ENCODE results near the gene SMPD3.
A peak's percentile ranks its signal among the peaks of the same experiment; 100 is the strongest.

The SMPD3 gene

DNA sequence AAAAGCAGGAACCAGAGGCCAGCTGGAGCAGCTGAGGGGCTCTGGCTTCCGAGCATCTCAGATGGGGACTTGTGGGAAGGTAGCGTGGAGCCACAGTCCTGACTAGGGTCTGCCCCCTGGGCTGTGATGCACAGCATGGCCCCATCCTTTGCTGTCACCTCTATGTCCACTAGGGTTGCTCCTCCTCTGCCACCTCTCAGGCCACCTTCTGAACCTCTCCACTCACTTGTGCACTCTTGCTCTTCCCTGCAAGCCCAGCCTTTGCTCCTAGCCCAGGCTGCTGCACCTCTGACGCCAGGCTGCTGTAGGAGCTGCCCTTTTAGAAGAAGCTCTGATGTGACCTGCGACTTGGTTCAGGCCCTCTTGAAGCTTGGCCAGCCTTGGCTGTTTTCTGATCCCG is 24.3 kb upstream of the SMPD3 start:
- no peak for DNase-seq (ENCODE audit: low read depth in 2 of 2)

DNA sequence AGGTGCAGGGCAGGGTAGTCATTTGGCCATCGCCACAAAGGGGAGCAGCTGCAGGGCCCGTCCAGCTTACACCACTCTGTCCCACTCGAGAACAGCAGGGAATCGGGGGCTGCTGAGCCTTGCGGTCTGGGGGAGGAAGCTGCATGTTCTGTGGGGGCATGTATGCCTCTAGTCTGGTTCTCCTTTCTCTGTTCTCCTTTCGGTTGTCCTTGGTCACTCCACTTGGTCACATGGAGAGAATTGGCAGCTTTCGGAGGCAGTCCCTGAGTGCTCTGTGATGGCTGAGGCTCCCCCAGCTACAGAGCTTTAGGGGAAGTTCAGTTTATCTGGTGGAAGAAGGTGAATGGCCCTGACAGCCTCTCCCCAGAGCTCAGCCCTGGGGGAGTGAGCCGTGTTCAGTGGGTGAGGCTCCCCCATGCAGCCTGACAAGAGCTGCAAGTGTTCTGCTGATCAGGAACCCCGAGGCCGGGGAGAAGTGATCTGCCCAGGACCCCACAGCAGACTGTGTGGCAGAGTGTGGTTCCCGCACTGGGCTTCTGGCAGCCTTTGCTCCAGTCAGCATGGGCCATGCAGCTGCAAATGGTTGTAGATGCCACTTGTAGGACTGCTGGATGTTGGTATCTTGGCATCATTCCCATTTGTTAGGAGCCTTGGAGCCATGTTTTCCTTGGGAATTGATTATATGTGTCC is 22.3 kb upstream of the SMPD3 start:
- no peak for DNase-seq (ENCODE audit: low read depth in 2 of 2)

DNA sequence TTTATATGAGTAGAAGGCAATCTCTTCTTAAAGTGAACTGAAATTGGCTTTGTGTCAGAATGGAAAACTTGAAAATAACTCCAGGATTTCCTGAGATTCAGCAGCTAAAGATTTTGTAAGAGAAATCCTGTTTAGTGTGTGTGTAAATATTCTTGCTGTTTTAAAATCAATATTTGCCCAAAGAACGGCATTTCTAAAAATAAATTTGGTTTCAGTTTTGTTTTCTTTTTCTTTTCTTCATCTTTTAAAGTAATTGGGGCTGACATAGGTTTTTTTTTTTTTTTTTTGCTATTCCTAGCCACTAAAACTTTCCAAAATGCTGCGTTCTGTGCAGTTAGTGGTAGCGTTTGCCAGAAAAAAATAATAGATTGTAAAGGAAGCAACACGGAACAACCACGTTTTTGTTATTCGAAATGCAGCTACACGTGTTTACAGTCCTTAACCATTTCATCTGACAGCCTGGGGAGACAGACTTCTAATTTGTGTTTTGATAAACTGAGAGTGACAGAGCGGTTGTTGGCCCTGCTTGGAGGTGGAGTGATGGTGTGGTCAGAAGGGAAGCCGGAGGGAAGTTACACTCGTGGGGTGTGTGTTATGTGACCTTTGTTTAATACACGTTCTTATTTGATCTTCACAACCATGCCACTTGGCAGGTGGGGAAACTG is 21.6 kb upstream of the SMPD3 start:
- no peak for DNase-seq (ENCODE audit: low read depth in 2 of 2)

DNA sequence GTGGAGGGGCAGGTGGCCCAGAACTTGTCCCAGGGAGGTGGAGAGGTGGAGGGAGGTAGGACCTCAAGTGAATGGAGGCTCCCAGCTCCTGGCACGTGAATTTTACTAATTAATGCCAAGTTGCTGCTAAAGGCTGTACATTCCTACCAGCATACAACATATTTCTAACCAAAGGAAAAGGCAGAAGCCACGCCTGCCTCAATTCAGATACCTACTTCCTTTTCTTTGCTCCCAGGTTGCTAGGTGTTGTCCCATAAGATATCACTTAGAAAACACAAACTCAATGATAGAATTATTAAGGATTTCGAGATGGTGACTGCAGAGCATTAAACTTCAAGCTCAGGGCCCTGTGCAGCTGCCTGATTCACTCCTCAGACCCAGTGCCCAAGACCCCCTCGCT is 20.5 kb upstream of the SMPD3 start:
- DNase-seq (ENCODE audit: low read depth in 2 of 2) = no peak

DNA sequence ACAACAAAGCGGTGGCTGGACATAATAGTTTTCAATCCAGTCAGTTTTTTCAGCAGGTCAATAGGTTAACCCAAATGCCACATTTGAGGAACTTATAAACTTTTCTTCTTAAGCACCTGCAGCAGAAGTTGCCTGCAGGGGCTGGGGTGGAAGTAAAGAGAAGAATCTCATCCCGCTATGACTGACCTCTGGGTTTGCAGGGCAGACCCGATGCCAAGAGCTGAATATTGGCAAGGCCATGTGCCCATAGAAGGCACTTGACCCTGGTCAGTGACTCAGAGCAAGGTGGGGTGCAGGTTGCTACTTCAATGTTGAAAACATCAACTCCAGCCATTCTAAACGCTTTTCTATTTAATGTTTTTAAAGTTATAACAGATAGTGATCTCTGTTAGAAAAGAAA is 17.9 kb upstream of the SMPD3 start:
- no peak for DNase-seq (ENCODE audit: low read depth in 2 of 2)

DNA sequence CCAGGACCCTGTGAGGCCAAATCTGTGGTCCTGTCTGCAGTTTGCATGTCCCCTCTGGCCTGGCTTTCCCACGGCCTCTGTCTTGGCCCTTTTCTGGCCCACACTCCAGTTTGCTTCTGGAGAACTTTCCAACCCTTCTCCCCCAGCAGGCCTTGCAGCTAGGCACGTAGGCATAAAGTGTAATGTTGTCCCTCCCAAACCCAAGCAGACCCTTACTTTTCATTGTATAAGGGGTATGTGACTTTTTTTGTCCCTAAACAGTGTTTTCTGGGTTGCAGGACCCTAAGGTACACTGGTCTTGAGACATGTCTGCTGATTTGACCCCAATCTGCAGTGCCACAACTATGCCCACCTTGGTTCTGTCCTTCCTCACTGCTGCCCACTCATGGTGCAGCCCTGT is 15.6 kb upstream of the SMPD3 start:
- DNase-seq (ENCODE audit: low read depth in 2 of 2) = no peak

- DNase-seq (ENCODE audit: low read depth in 2 of 2) = no peak
These were observed 11.8 kb upstream of the SMPD3 start for GRCh38 chr16:68460067-68460466.

DNA sequence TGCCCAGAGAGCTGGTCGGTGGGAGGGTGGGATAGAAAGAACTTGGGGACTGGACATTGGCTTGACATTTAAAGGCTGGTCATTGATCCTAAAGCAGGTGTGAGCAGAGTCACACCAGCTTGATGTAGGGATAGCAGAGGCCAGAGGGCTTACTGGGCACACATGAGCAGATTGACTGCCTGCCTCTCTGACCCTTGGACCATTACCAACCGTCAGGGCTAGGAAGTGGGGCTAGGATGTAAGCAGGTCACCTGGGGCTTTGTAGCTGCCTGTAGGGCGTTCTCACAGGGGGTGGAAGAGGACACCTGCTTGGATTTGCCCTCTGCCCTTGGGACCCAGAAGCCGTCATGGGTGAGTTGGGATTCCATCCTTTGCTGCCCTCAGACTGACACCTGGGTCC is 11.1 kb upstream of the SMPD3 start:
- DNase-seq (ENCODE audit: low read depth in 2 of 2) = no peak

GRCh38 chr16:68458551-68458950 is 10.2 kb upstream of the SMPD3 start:
- no peak for DNase-seq (ENCODE audit: low read depth in 2 of 2)

GRCh38 chr16:68458101-68458500 is 9.8 kb upstream of the SMPD3 start:
- DNase-seq (ENCODE audit: low read depth in 2 of 2) = no peak

GRCh38 chr16:68455631-68456030 is 7.3 kb upstream of the SMPD3 start:
- DNase-seq (ENCODE audit: low read depth in 2 of 2) = no peak

DNA sequence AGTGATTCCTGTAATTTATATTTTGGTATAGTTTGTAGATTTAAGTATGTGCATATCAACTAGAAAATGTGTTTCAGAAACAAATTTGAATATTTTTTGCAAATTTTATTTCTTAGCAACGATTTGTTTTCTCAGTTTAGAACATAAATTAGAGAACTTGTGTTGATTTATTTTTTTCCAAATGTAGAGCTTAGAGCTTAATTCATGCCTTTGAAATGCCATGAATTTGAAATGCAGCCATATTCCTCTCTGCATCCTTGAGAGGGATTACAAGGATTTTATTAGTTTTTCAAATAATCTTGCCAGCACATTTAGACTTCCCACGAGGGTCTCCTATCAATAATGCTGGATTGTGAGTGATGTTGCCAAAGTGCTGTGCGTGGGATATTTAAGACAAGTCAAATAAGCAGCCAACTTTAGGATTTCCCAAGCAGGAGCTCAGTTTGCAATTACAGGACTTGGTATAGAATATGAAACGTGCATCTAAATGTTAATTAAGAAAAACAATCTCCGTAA is 6.7 kb upstream of the SMPD3 start:
- no peak for DNase-seq (ENCODE audit: low read depth in 2 of 2)

- no peak for DNase-seq (ENCODE audit: low read depth in 2 of 2)
These were observed 5.5 kb upstream of the SMPD3 start for GRCh38 chr16:68453816-68454215.

GRCh38 chr16:68452176-68452575 is 3.9 kb upstream of the SMPD3 start:
- DNase-seq (ENCODE audit: low read depth in 2 of 2) = no peak

DNA sequence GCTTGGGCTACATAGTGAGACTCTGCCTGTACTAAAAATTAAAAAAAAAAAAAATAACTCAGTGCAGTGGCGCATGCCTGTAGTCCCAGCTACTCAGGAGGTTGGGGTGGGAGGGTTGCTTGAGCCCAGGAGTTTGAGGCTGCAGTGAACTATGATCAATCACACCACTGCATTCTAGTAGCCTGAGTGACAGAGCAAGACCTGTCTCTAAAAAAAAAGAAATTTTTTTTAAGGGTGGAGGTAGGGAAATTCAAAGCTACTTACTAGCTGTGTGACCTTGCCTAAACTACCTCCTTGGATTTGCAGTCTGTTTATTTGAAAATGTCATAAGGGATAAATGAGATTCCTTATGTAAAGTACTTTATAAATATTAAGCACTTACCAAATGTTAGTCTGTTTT is 3.4 kb upstream of the SMPD3 start:
- DNase-seq (ENCODE audit: low read depth in 2 of 2) = no peak

DNA sequence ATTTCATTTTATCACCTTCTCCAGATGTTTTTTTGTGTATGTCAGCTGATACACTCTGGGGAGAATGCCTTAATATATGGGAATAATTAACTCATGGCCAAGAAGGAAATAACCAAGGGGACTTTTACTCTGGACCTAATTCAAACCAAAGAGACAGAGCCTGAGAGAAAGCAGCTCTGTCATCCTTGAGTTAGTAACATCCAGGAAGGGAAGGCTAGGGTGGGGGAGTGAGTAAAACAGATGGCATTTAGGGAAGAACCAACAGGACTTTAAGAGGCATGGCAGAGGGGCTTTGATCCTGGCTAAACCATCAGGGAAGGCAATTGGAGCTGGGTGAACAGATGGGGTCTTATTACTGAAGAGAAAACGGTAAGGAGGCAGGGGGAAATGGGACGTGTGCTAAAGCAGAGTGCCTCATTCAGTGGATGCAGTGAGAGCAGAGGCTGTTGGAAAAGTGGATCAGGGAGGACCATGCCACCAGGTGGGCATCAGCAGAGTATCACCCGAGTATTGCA is 2.5 kb upstream of the SMPD3 start:
- DNase-seq (ENCODE audit: low read depth in 2 of 2) = no peak

DNA sequence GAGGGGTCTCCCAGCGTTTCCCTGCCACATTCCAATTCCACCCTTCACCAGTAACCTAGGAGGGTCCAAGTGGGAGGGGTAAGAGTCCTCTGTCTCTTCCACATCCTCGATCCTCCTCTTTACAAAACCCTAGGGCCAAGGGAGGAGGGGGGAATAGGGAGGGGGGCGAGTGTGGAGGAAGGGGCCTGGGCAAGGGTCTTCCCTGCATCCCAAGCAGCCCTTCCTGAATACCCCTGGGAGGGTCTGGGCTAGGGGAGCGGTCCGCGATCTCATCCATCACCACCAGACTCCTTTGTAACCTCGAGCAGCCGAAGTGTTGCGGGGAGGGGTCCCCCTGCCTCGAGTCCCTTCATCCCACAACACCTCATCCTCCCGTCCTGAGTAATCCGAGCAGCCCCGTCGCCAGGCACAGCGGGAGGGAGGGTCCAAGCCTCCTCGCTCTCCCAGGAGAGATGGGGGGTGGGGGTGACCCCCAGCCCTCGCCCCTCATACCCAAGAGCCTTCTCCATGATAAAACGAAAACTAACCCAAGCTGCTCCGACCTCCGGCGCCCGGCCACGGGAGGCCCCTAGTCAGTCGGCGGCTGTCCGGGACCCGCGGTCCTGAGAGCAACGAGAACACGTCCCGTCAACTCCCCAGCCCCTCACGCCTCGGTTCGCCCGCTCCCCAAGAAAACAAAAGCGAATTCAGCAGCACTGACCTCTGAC is 502 bp downstream of the SMPD3 start:
- DNase-seq (ENCODE audit: low read depth in 2 of 2) = no peak

DNA sequence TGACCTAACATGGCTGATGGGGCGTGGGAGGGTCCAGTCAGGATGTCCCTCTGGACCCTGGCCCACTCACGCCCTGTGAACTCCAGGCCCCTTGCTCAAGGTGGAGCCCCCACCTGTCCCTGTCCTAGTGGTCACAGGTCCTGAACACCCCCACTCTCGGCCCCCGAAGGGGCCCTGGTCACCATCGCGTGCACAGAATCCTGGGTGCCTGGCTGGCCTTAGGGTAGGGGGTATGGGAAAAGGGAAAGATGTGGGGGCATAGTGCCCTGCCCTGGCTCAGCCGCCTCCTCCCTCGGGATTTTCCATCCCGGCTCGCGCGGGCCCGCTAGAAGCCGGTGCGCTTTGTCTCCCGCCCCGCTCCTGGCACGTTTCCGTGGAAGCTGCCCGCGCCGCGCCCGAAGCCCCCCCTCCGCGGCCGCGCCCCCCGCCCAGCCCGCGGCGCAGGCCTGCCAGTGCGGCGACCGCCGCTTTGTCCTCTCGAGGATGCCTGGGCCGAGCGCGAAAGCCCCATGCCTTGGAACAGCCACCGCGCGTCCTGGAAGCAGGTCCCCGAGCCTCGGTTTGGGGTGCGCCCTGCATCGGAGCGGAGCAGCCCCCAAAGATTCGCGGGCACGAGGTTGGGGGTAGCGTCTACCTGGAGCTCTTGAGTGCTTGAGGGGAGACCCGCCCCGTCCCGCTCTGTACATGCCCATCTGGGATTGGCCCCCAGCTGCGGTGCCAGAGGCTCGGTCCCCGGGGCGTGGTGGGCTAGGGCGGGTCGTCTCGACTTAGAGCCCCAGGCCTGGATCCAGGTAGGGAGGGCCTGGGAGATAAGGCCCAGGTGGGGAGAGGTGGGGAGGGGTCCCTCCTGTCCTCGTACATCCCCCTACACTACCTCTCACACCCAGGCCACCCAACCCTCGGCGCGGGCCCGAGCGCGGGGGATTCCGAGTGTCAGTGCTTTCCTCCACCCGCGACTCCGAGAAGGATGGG is 1.3 kb downstream of the SMPD3 start:
- no peak for DNase-seq (ENCODE audit: low read depth in 2 of 2)

GRCh38 chr16:68445458-68445857 is 2.9 kb downstream of the SMPD3 start:
- no peak for DNase-seq (ENCODE audit: low read depth in 2 of 2)

- peak in 1 of 2 experiments; percentile 16 for DNase-seq (ENCODE audit: low read depth in 2 of 2)
These were observed 4.2 kb downstream of the SMPD3 start for GRCh38 chr16:68444056-68444657.

DNA sequence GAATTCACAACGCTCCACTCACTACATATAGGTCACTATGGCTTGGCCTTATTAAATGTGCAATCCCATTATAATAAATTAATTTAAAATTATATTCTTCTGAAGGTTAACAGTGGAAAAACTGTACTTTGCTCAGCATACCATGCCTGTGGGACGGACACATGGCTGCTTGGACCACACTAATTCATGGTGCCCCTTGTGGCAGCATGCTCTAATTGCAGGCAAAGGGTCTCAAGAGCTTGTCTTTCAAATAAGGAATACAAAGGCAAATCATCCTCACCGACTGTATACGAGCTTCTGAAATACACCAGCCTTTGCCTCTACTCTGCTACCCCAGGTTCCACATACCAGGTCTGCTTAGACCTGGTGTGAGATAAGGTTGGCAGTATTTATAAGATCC is 11.7 kb downstream of the SMPD3 start:
- no peak for DNase-seq (ENCODE audit: low read depth in 2 of 2)
